GM12874 (cell line): ENCODE results near the gene AP3B2.

Experiments used
- TF ChIP-seq, protein P1 (sequence below): IDR thresholded peaks from 2 replicates; pipeline ENCODE4 v1.5.1; 2011; ENCODE audit warnings: low read depth, mild to moderate bottlenecking, control low read depth, low read length, moderate library complexity; ENCODE audit not compliant: insufficient read depth

The AP3B2 gene, protein sequence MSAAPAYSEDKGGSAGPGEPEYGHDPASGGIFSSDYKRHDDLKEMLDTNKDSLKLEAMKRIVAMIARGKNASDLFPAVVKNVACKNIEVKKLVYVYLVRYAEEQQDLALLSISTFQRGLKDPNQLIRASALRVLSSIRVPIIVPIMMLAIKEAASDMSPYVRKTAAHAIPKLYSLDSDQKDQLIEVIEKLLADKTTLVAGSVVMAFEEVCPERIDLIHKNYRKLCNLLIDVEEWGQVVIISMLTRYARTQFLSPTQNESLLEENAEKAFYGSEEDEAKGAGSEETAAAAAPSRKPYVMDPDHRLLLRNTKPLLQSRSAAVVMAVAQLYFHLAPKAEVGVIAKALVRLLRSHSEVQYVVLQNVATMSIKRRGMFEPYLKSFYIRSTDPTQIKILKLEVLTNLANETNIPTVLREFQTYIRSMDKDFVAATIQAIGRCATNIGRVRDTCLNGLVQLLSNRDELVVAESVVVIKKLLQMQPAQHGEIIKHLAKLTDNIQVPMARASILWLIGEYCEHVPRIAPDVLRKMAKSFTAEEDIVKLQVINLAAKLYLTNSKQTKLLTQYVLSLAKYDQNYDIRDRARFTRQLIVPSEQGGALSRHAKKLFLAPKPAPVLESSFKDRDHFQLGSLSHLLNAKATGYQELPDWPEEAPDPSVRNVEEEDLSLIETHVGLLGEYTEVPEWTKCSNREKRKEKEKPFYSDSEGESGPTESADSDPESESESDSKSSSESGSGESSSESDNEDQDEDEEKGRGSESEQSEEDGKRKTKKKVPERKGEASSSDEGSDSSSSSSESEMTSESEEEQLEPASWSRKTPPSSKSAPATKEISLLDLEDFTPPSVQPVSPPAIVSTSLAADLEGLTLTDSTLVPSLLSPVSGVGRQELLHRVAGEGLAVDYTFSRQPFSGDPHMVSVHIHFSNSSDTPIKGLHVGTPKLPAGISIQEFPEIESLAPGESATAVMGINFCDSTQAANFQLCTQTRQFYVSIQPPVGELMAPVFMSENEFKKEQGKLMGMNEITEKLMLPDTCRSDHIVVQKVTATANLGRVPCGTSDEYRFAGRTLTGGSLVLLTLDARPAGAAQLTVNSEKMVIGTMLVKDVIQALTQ

DNA sequence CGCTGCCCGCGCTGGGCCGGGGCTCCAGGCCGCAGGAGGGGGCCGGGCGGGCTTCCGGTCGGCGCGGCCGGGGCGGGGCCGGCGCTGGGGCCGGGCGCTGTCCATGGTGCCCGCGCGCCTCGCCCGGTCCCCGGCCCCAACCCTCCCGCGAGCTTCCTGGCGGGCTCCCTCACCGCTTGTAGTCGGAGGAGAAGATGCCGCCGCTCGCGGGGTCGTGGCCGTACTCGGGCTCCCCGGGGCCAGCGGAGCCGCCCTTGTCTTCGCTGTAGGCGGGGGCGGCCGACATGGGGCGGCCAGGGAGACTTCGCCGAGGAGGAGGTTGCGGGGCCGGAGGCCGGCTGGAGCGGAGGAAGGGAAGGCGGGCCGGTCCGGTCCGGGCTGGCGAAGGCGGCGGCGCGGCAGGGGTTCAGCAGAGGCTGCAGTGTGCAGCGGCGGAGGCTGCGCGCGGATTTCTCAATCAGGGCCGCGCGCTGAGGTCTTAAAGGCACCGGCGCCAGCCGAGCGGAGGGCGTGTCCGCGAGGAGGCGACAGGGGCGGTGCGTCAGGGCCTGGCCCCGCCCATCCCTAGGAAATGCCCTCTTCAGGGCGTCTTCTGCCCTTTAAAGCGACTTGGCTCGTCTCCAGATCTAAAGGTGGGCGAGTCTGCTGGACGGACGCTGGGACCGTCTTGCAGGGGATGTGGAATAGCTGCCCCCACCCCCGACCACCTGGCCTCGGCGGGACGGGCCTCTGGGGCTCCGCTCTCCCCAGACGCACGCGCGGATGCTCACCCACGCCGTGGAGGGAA lies at the start of gene AP3B2:
Gene AP3B2 (minus strand): TSS at position 455 of the 787 bp plus-strand sequence. CDS start 169 bp downstream, at position 286.
- TF ChIP-seq, protein P1, sequence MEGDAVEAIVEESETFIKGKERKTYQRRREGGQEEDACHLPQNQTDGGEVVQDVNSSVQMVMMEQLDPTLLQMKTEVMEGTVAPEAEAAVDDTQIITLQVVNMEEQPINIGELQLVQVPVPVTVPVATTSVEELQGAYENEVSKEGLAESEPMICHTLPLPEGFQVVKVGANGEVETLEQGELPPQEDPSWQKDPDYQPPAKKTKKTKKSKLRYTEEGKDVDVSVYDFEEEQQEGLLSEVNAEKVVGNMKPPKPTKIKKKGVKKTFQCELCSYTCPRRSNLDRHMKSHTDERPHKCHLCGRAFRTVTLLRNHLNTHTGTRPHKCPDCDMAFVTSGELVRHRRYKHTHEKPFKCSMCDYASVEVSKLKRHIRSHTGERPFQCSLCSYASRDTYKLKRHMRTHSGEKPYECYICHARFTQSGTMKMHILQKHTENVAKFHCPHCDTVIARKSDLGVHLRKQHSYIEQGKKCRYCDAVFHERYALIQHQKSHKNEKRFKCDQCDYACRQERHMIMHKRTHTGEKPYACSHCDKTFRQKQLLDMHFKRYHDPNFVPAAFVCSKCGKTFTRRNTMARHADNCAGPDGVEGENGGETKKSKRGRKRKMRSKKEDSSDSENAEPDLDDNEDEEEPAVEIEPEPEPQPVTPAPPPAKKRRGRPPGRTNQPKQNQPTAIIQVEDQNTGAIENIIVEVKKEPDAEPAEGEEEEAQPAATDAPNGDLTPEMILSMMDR: no peak

DNA sequence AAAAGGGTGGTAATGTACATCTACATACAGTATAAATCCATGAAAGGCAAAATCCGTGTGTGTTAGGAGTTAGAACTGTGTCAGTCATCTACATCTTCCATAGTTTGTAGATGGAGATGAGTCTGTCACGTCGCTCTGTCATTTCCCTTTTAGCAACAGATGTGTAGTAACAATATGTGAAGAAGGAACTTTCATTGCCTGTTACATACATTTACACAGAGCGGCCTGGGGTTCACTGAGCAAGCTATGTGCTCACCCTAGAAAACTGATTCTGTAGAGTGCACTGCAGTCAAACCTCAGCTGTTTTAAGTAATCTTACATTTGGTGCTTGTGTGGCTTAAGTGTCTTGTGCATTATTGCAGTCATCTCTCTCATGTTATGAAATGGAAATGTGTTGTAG lies 41.6 kb upstream of the AP3B2 start:
- TF ChIP-seq, protein P1: no peak

DNA sequence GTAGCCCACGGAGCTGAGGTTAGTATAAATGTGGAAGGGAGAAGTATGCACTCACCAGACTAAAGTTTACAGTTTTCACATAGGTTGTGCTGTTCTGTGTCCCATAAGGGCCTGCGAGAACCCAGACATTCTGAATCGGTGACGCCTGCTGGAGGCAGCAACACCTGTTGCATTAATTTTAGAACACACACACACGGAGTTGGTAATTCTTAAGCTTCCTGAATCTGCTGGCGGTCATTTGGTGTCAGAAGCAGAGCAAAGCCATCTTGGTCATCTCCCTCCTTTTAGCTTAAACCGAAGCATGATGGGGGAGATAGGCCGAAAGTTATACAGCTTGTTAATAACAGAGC lies 41.1 kb upstream of the AP3B2 start:
- TF ChIP-seq, protein P1: no peak

- TF ChIP-seq, protein P1: no peak
Observed at GRCh38 chr15:82749951-82750830, 40.5 kb upstream of the AP3B2 start.

- TF ChIP-seq, protein P1: no peak
Observed at GRCh38 chr15:82748315-82748714, 38.6 kb upstream of the AP3B2 start.

DNA sequence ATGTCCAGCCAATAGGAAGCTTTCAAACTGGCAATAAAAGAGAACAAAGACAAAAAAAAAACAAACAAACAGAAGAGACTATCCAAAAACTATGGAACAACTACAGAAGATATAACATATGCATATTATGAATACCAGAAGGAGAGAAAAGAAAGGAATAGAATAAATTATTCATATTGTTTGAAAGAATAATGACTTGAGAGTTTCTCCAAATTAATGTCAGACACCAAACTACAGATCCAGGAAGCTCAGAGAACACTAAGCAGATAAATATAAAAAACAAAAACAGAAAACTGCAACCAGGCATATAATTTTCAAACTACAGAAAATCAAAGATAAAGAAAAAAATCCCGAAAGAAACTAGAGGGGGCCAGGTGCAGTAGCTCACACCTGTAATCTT lies 34.1 kb upstream of the AP3B2 start:
- TF ChIP-seq, protein P1: no peak
